Choroid plexus epithelial cell (primary cell): ENCODE measurements around the gene CNGA1.

Source experiments
- DNase-seq: peaks from one replicate; pipeline ENCODE4 v3.0.0-alpha.2; 2010; ENCODE audit warnings: low read depth
- H3K4me3 ChIP-seq: 2 replicates; pipeline ENCODE4 v1.5.1; 2011; ENCODE audit warnings: low read depth, mild to moderate bottlenecking, control low read depth, low read length, moderate library complexity
- CTCF ChIP-seq: conservative IDR thresholded peaks from 2 replicates; pipeline ENCODE4 v1.5.1; 2011; ENCODE audit warnings: low read depth, mild to moderate bottlenecking, control low read depth, inconsistent platforms, low read length, moderate library complexity

The CNGA1 gene

GRCh38 chr4:48039561-48039960 is 23.1 kb upstream of the CNGA1 start:
- H3K4me3 ChIP-seq = no peak overlapping the region
- DNase-seq = no peak
- no peak for TF ChIP-seq CTCF

- no peak for DNase-seq
- TF ChIP-seq CTCF = no peak
- no peak overlapping the region for H3K4me3 ChIP-seq
Measured at GRCh38 chr4:48038666-48039065, 22.2 kb upstream of the CNGA1 start.

GRCh38 chr4:48037117-48037462 is 20.6 kb upstream of the CNGA1 start:
- DNase-seq = no peak
- no peak overlapping the region for H3K4me3 ChIP-seq
- TF ChIP-seq CTCF = no peak

- H3K4me3 ChIP-seq = no peak overlapping the region
- DNase-seq = no peak
- TF ChIP-seq CTCF = no peak
Measured at GRCh38 chr4:48035952-48036351, 19.5 kb upstream of the CNGA1 start.

GRCh38 chr4:48033825-48034413 is 17.4 kb upstream of the CNGA1 start:
- peak; percentile 74 for TF ChIP-seq CTCF
- no peak overlapping the region for H3K4me3 ChIP-seq
- peak; percentile 62 for DNase-seq

- no peak for DNase-seq
- H3K4me3 ChIP-seq = no peak overlapping the region
Measured at GRCh38 chr4:48033412-48033811, 16.9 kb upstream of the CNGA1 start.

More at GRCh38 chr4:48033412-48033811, 16.9 kb upstream of the CNGA1 start:
- no peak for TF ChIP-seq CTCF
